Liver (tissue), 9 donors: Measurements from ENCODE around the gene STK32C. TPM values are rescaled to one million over a fixed set of nuclear protein-coding genes. Genes with fewer than 3 reads are reported as not detected.
A peak's percentile ranks its signal among the peaks of the same experiment; 100 is the strongest.

ENCODE experiments used
- DNase-seq: peaks from one replicate; pipeline ENCODE4 v3.0.0-alpha.2; 2017; ENCODE audit warnings: low spot score
- H3K27ac ChIP-seq, 2 donors: one replicate each; pipeline ENCODE4 v1.7.0; 2013; ENCODE audit warnings: inconsistent platforms in 2 of 2, low read length in 2 of 2, control low read depth in 1 of 2, low read depth in 1 of 2, mild to moderate bottlenecking in 1 of 2
- H3K27me3 ChIP-seq, 4 donors: one replicate each; pipeline versions ENCODE4 v1.6.1 to v1.7.0; 2013; ENCODE audit warnings: low read length in 3 of 4, inconsistent platforms in 1 of 4, mild to moderate bottlenecking in 1 of 4, moderate library complexity in 1 of 4; ENCODE audit not compliant: control insufficient read depth in 4 of 4, insufficient read depth in 4 of 4
- H3K36me3 ChIP-seq, 4 donors: one replicate each; pipeline versions ENCODE4 v1.6.1 to v1.7.0; 2013; ENCODE audit warnings: low read length in 3 of 4, mild to moderate bottlenecking in 3 of 4, low read depth in 1 of 4, moderate library complexity in 1 of 4; ENCODE audit not compliant: control insufficient read depth in 4 of 4, insufficient read depth in 3 of 4
- H3K4me1 ChIP-seq, 4 donors: one replicate each; pipeline versions ENCODE4 v1.6.1 to v1.7.0; 2013; ENCODE audit warnings: low read length in 3 of 4, mild to moderate bottlenecking in 3 of 4, moderate library complexity in 1 of 4; ENCODE audit not compliant: control insufficient read depth in 4 of 4, insufficient read depth in 4 of 4
- H3K4me3 ChIP-seq, 3 donors: one replicate each; pipeline versions ENCODE4 v1.6.1 to v1.7.0; 2013; ENCODE audit warnings: low read length in 3 of 3, control low read depth in 1 of 3, low read depth in 1 of 3, mild to moderate bottlenecking in 1 of 3
- H3K9ac ChIP-seq, 2 donors: one replicate each; pipeline ENCODE4 v1.7.0; 2013; ENCODE audit warnings: low read length in 2 of 2, mild to moderate bottlenecking in 2 of 2, moderate library complexity in 2 of 2, control low read depth in 1 of 2, low read depth in 1 of 2
- H3K9me3 ChIP-seq, 4 donors: one replicate each; pipeline versions ENCODE4 v1.6.1 to v1.7.0; 2013; ENCODE audit warnings: low read length in 3 of 4; ENCODE audit not compliant: control insufficient read depth in 4 of 4
- EGR1 ChIP-seq, 2 donors: IDR thresholded peaks; 2 replicates each; pipeline ENCODE4 v1.6.1; 2016 to 2018; ENCODE audit warnings: antibody characterized with exemption in 2 of 2, low read depth in 2 of 2
- FOXA1 ChIP-seq: IDR thresholded peaks from 2 replicates; pipeline ENCODE4 v1.6.1; 2016; ENCODE audit warnings: antibody characterized with exemption
- FOXA2 ChIP-seq: IDR thresholded peaks from 2 replicates; pipeline ENCODE4 v1.6.1; 2016; ENCODE audit warnings: antibody characterized with exemption
- HNF4G ChIP-seq: IDR thresholded peaks from 2 replicates; pipeline ENCODE4 v1.6.1; 2016; ENCODE audit warnings: antibody characterized with exemption
- NR2F2 ChIP-seq: IDR thresholded peaks from 2 replicates; pipeline ENCODE4 v1.6.1; 2016; ENCODE audit warnings: antibody characterized with exemption
- RAD21 ChIP-seq, 2 donors: IDR thresholded peaks; 2 replicates each; pipeline ENCODE4 v1.6.1; 2016; ENCODE audit warnings: antibody characterized with exemption in 2 of 2, mild to moderate bottlenecking in 2 of 2
- RXRA ChIP-seq, 2 donors: IDR thresholded peaks; 2 replicates each; pipeline ENCODE4 v1.6.1; 2017 to 2018; ENCODE audit warnings: antibody characterized with exemption in 2 of 2, mild to moderate bottlenecking in 1 of 2
- YY1 ChIP-seq: IDR thresholded peaks from 2 replicates; pipeline ENCODE4 v1.6.1; 2016; ENCODE audit warnings: antibody characterized with exemption, mild to moderate bottlenecking
- WGBS: extraction: QIAGEN DNeasy Blood & Tissue Kit; methylation state at CpG from one replicate; pipeline ENCODE4 v1.1.7; 2013; 5-methylcytosine and 5-hydroxymethylcytosine counted together
- polyA plus RNA-seq, 2 donors: library from polyadenylated mRNA; stranded (reverse) in 1 of 2; unstranded in 1 of 2; fragments of 200-250 nt in 1 of 2; fragments of >200 nt in 1 of 2; fragmentation: Nextera tagmentation in 1 of 2; extraction: Ambion mirVana in 1 of 2; gene quantifications; one replicate each; pipeline versions ENCODE4 v1.2.1 to v1.2.3, GENCODE V29; 2013 to 2015
- total RNA-seq, 2 donors: library from RNA; depleted of rRNA; stranded (reverse); fragments of >200 nt; gene quantifications; one replicate each; pipeline ENCODE4 v1.2.3, GENCODE V29; 2014
- TF ChIP-seq, protein P1 (sequence below): IDR thresholded peaks from 2 replicates; pipeline ENCODE4 v1.6.1; 2016; ENCODE audit warnings: antibody characterized with exemption
- TF ChIP-seq, protein P2 (sequence below): IDR thresholded peaks from 2 replicates; pipeline ENCODE4 v1.6.1; 2016; ENCODE audit warnings: antibody characterized with exemption, mild to moderate bottlenecking
- donor health status: healthy.
- donor health status: healthy.
- donor health status: healthy.
- donor health status: healthy.
- donor health status: healthy.

Gene STK32C
- total and polyA plus RNA-seq, 4 donors: 1.8 to 4.6 (median 2.2) TPM

DNA sequence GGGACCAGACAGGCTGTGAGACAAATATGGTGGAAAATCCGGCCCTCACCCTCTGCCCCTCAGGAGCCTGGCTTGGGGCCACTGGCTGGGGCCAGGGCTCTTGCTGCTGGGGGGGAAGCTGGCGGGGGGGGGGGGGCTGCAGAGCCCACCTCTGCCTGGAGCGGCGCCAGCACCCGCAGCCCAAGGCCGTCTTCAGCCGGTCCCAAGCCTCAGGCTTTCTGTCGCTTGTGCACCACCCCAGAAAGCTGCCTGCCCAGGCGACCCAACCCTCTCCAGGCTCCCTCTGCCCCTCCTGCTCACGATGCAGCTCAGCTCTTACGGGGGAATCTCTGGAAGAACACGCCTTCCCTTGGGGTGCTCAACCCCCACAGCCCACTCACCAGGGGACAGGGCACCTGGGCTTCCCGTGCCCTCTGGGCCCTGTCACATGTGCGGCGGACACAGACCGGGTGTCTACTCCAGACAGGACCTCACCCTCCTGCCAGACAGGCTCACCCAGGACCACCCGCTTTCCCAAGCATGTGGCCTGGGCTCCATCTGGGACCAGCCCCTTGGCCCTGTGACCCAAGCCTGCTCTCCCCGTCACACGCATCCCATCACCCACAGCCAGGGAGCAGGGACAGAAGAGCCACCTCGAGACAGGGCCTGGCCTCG, 77.1 kb downstream of the STK32C start:
- Histone ChIP-seq H3K36me3 (no peaks in the 10 kb centered on the region), H3K9ac (no peak overlapping the region), H3K4me3 (no peak overlapping the region), H3K27me3 (no peaks in the 10 kb centered on the region), H3K27ac (no peak overlapping the region), H3K4me1 (peaks cover 0 to 1% (median 0%) of the 10 kb centered on the region in 4 donors), H3K9me3 (no peaks in the 10 kb centered on the region)
- WGBS: 76% methylated on average over 21 of the region's 21 CpGs
- DNase-seq: no peak
- TF ChIP-seq, protein P1, sequence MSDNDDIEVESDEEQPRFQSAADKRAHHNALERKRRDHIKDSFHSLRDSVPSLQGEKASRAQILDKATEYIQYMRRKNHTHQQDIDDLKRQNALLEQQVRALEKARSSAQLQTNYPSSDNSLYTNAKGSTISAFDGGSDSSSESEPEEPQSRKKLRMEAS: no peak
- no peak for TF ChIP-seq RXRA (IDR thresholded peaks at IDR 0.05)
- TF ChIP-seq FOXA2: no peak
- TF ChIP-seq EGR1 (IDR thresholded peaks at IDR 0.05; ENCODE audit: low read depth in 2 of 2): no peak
- no peak for TF ChIP-seq FOXA1
- TF ChIP-seq HNF4G: no peak
- no peak for TF ChIP-seq YY1

DNA sequence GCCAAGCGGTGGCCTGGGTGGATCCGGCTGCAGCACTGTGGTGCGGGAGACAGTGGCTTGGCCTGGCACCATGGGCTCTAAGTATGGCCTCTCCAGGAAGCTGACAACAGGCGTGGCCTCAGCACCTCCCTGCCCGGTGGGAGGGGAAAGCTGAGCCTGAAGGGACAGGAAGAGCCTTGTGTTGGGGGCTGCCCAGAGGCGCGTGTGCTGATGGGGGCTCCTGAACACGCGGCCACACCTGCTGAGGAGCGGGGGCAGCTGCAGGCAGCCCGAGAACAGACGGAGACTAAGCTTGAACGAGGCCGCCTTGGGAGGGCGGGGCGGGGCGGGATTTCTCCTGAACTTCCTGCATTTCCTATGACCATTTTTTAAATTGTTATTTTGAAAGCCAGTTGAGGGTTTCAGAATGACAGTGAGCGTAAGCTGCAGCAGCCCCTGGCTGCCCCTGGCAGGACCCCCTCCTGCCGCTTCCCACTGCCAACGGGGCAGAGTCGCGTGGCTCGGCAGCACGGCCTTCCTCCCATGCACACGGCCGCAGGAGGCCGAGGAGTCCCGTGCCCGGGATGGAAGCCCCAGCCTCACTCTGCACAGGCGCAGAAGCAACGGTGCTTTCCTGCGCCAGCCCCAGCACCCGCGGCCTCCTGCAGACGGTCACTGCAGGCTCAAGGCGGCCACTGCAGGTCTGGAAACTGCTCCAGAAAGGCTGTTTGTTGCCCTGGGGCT, 77.8 kb downstream of the STK32C start:
- no peak for DNase-seq
- H3K27ac ChIP-seq: peak overlapping the region in 1 of 2 donors; percentile 7
- H3K36me3 ChIP-seq: no peaks in the 10 kb centered on the region
- H3K4me1 ChIP-seq: peaks cover 0 to 2% (median 0%) of the 10 kb centered on the region in 4 donors
- 70% methylated on average over 36 of the region's 36 CpGs for WGBS
- no peak overlapping the region for H3K4me3 ChIP-seq
- no peak overlapping the region for H3K9ac ChIP-seq
- TF ChIP-seq FOXA2: no peak
- H3K9me3 ChIP-seq: no peaks in the 10 kb centered on the region
- H3K27me3 ChIP-seq: no peaks in the 10 kb centered on the region

DNA sequence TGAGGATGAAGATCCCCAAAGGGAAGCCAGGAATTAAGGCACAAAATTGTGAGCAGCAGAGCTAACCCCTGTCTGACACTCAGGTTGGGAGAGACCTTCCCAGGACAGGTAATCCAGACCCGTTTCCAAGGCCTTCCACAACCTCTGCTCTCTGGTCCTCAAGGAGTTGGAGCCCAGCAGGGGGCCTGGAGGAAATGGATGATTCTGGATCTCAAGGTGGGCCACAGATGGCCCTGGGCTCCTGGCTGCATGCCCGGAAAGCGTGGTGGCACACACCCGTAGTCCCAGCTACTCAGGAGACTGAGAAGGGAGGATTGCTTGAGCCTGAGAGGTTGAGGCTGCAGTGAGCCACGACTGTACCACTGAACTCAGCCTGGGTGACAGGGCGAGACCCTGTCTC, 78.7 kb downstream of the STK32C start:
- no peak overlapping the region for H3K9ac ChIP-seq
- TF ChIP-seq NR2F2 (no peak), YY1 (no peak), RAD21 (IDR thresholded peaks at IDR 0.05) (no peak), RXRA (IDR thresholded peaks at IDR 0.05) (no peak), FOXA1 (no peak)
- TF ChIP-seq, protein P2, sequence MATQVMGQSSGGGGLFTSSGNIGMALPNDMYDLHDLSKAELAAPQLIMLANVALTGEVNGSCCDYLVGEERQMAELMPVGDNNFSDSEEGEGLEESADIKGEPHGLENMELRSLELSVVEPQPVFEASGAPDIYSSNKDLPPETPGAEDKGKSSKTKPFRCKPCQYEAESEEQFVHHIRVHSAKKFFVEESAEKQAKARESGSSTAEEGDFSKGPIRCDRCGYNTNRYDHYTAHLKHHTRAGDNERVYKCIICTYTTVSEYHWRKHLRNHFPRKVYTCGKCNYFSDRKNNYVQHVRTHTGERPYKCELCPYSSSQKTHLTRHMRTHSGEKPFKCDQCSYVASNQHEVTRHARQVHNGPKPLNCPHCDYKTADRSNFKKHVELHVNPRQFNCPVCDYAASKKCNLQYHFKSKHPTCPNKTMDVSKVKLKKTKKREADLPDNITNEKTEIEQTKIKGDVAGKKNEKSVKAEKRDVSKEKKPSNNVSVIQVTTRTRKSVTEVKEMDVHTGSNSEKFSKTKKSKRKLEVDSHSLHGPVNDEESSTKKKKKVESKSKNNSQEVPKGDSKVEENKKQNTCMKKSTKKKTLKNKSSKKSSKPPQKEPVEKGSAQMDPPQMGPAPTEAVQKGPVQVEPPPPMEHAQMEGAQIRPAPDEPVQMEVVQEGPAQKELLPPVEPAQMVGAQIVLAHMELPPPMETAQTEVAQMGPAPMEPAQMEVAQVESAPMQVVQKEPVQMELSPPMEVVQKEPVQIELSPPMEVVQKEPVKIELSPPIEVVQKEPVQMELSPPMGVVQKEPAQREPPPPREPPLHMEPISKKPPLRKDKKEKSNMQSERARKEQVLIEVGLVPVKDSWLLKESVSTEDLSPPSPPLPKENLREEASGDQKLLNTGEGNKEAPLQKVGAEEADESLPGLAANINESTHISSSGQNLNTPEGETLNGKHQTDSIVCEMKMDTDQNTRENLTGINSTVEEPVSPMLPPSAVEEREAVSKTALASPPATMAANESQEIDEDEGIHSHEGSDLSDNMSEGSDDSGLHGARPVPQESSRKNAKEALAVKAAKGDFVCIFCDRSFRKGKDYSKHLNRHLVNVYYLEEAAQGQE: no peak
- H3K4me1 ChIP-seq: peaks cover 0 to 2% (median 0%) of the 10 kb centered on the region in 4 donors
- WGBS: 84% methylated on average over 6 of the region's 6 CpGs
- H3K36me3 ChIP-seq: no peaks in the 10 kb centered on the region
- no peak overlapping the region for H3K27ac ChIP-seq
- no peaks in the 10 kb centered on the region for H3K9me3 ChIP-seq
- H3K4me3 ChIP-seq: no peak overlapping the region
- no peak for DNase-seq
- no peaks in the 10 kb centered on the region for H3K27me3 ChIP-seq
